ENCODE results near the gene TPCN1. TPM values are rescaled to one million over a fixed set of nuclear protein-coding genes. Genes with fewer than 3 reads are reported as not detected.

Gene TPCN1
- total RNA-seq, 6 experiments from 2014 or later: 18.0 to 34.6 (median 28.3) TPM

DNA sequence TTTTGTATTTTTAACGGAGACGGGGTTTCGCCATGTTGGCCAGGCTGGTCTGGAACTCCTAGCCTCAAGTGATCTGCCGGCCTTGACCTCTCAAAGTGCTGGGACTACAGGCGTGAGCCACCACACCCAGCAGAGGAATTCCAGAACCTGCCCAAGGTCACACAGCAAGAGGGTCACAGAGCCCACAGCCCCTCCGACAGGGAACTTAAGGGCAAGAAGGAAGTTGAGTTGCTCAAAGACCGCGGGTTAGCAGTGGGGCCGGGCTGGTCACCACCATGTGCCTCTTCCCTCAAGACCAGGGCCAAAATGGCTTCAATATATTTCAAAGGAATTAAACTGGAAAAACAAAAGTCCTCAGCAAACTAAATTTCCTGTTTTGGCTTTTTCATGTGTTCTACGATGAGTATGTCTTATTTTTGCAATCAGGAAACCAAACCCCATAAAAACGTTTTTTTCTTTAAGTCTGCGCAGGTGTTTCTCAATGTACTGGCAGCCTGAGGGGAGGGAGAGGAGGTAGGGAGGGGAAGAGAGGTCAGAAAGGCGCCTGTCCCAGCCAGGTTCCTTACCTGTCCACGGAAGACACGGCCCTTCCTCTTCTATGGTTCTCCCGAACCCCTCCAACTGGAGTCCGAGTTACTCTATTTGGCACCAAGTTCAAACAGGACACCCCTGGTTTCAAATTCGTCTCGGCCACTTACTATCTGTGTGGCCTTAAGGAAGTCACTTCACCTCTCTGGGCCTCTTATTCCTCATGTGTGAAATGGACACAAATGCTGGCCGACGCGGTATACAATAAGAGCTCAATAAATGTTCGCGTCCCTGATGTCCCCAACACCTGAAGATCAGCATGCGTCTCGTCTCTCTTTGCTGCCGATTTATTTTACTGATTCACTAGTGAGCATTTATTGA is 112.9 kb downstream of the TPCN1 start:
- Histone ChIP-seq H3K27me3 (no peaks in the 10 kb centered on the region), H3K4me3 (peak overlapping the region; percentile 73 to 75 (median 75)), H3K36me3 (peaks cover 0 to 3% (median 0%) of the 10 kb centered on the region in 4 donors), H3K4me1 (peaks cover 0 to 12% (median 0%) of the 10 kb centered on the region in 4 donors), H3K27ac (peak overlapping the region; percentile 72 to 86 (median 75)), H3K9me3 (no peaks in the 10 kb centered on the region)
- TF ChIP-seq, protein P1, sequence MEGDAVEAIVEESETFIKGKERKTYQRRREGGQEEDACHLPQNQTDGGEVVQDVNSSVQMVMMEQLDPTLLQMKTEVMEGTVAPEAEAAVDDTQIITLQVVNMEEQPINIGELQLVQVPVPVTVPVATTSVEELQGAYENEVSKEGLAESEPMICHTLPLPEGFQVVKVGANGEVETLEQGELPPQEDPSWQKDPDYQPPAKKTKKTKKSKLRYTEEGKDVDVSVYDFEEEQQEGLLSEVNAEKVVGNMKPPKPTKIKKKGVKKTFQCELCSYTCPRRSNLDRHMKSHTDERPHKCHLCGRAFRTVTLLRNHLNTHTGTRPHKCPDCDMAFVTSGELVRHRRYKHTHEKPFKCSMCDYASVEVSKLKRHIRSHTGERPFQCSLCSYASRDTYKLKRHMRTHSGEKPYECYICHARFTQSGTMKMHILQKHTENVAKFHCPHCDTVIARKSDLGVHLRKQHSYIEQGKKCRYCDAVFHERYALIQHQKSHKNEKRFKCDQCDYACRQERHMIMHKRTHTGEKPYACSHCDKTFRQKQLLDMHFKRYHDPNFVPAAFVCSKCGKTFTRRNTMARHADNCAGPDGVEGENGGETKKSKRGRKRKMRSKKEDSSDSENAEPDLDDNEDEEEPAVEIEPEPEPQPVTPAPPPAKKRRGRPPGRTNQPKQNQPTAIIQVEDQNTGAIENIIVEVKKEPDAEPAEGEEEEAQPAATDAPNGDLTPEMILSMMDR (IDR thresholded peaks at IDR 0.05): no peak
- no peak for TF ChIP-seq POLR2A (IDR thresholded peaks at IDR 0.05)
- ATAC-seq (peak in 3 of 4 donors; percentile 7 to 15 (median 11)), DNase-seq (peak in 1 of 3 donors; percentile 45)
- 15% methylated on average over 23 of the region's 27 CpGs for WGBS (ENCODE audit: insufficient coverage, low coverage, low lambda C conversion rate, missing lambda C conversion rate)
- intact Hi-C loops (cut with DNase I): no loop called here

DNA sequence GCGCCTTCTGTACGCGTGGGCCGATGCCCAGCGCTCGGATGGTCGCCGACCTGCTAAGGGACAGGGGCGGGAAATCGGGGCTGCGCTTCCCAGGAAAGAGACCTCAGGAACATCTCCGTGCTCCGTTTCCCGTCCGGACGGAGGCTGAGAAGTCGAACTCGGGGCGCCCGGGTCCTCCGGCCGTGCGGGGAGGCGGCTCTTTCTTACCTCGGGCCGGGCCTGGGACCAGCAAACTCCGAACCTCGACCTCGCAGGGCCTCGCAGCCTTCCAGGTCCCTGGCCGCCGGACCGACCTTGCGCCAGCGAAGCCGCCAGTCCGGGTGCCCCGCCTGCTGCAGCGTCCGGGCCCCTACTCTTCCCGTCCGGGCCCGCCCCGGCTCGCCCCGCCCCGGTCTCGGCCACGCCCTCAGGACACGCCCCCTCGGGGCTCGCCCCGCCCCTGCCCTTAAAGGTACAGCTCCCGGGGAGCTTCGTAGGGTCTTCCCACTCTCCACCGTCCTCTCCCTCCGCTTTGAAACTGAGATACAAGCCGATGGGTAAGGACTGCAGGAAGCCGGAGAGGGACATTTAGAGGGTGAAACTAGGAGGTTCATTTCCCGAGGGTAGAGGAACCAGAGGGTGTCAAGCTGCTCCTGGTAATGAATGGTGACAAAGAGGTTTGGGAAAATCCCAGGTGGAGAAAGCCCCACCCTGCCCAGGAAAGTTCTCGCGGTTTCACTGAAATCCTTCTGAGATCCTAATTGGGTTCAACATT is 113.7 kb downstream of the TPCN1 start, which contains the start of gene SLC8B1:
TSS of gene SLC8B1 (minus strand) at position 324 of the 754 bp plus-strand sequence. CDS start 2,231 bp downstream, outside the sequence.
- 0% methylated on average over 14 of the region's 62 CpGs for WGBS (ENCODE audit: insufficient coverage, low coverage, low lambda C conversion rate, missing lambda C conversion rate)
- Histone ChIP-seq H3K36me3 (peaks cover 0 to 3% (median 0%) of the 10 kb centered on the region in 4 donors), H3K27ac (peak within 1 kb of the TSS; percentile 72 to 86 (median 75)), H3K4me3 (peak within 1 kb of the TSS; percentile 73 to 75 (median 75)), H3K27me3 (no peaks in the 10 kb centered on the region), H3K4me1 (peaks cover 0 to 12% (median 0%) of the 10 kb centered on the region in 4 donors), H3K9me3 (no peaks in the 10 kb centered on the region)
- intact Hi-C loops (cut with DNase I): no loop called here
- peak; percentile 95 for TF ChIP-seq POLR2A (IDR thresholded peaks at IDR 0.05)
- TF ChIP-seq, protein P1 (IDR thresholded peaks at IDR 0.05): no peak
- ATAC-seq (peak; percentile 99), DNase-seq (peak; percentile 93 to 95 (median 94))

DNA sequence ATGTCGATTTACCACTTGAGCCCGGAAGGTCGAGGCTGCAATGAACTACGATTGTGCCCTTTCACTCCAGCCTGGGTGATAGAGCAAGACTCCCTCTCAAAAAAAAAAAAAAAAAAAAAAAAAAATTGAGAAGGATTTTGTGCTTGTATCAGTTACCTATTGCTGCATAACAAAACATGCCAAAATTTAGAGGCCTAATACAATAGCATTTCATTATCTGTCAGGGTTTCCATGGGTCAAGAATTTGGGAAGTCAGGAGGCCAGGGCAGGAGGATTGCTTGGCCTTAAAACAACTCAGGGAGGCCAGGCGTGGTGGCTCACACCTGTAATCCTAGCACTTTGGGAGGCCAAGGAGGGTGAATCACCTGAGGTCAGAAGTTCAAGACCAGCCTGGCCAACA is 118.3 kb downstream of the TPCN1 start:
- Histone ChIP-seq H3K27me3 (no peaks in the 10 kb centered on the region), H3K4me3 (no peak overlapping the region), H3K4me1 (no peaks in the 10 kb centered on the region), H3K9me3 (no peaks in the 10 kb centered on the region), H3K36me3 (no peaks in the 10 kb centered on the region), H3K27ac (no peak overlapping the region)
- intact Hi-C loops (cut with DNase I): no loop called here
- 41% methylated on average over 2 of the region's 5 CpGs for WGBS (ENCODE audit: insufficient coverage, low coverage, low lambda C conversion rate, missing lambda C conversion rate)
- ATAC-seq (no peak), DNase-seq (no peak)
- TF ChIP-seq, protein P1 (IDR thresholded peaks at IDR 0.05): no peak
- no peak for TF ChIP-seq POLR2A (IDR thresholded peaks at IDR 0.05)

DNA sequence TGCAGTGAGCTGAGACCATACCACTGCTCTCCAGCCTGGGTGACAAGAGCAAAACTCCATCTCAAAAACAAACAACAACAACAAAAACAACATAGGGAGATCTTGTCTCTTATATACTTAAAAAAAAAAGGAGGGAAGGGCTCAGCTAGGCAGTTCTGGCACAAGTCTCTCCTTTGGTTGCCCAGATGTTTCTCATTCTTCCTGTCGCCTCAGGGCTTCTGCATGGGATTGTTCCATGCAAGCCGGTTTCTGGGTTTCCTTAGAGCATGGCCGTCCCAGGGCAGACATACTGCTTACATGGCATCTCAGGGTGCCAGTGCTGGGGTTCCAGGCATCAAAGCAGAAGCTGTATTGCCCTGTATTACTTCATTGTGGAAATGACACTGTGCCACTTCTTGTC is 118.8 kb downstream of the TPCN1 start:
- TF ChIP-seq, protein P1 (IDR thresholded peaks at IDR 0.05): no peak
- no peak for TF ChIP-seq POLR2A (IDR thresholded peaks at IDR 0.05)
- Histone ChIP-seq H3K36me3 (no peaks in the 10 kb centered on the region), H3K4me3 (no peak overlapping the region), H3K4me1 (no peaks in the 10 kb centered on the region), H3K27me3 (no peaks in the 10 kb centered on the region), H3K9me3 (no peaks in the 10 kb centered on the region), H3K27ac (no peak overlapping the region)
- intact Hi-C loops (cut with DNase I): no loop called here
- no peak for DNase-seq
- WGBS (ENCODE audit: insufficient coverage, low coverage, low lambda C conversion rate, missing lambda C conversion rate): 79% methylated on average over 3 of the region's 3 CpGs
- ATAC-seq: no peak
